Measurements from ENCODE around the gene DOCK4.

DOCK4 gene

GRCh38 chr7:112213735-112214134 lies 7.5 kb upstream of the DOCK4 start:
- H3K4me3 ChIP-seq (ENCODE audit: insufficient read depth, low read length, poor library complexity, severe bottlenecking), result no peak overlapping the region
- H4K20me1 ChIP-seq (ENCODE audit: low read depth, low read length), result peaks cover 9% of the 10 kb centered on the region; the same call in 1 of the 2 replicates
- H2AFZ ChIP-seq (ENCODE audit: low read depth, low read length, severe bottlenecking), result no peak overlapping the region
- H3K9me3 ChIP-seq (ENCODE audit: insufficient read depth, low read length), result no peaks in the 10 kb centered on the region
- no peak overlapping the region for H3K27ac ChIP-seq (ENCODE audit: low read depth, low read length)
- H3F3A ChIP-seq (ENCODE audit: insufficient read depth), result no peaks in the 10 kb centered on the region
- no peaks in the 10 kb centered on the region for H3K36me3 ChIP-seq (ENCODE audit: low read length)
- H3K9ac ChIP-seq (ENCODE audit: low read length), result no peak overlapping the region
- H3K79me2 ChIP-seq (ENCODE audit: insufficient read depth, low read length), result peaks cover 11% of the 10 kb centered on the region
- no peak for TF ChIP-seq EZH2phosphoT487 (conservative IDR thresholded peaks at IDR 0.05; ENCODE audit: low read length)
- TF ChIP-seq, protein P1, sequence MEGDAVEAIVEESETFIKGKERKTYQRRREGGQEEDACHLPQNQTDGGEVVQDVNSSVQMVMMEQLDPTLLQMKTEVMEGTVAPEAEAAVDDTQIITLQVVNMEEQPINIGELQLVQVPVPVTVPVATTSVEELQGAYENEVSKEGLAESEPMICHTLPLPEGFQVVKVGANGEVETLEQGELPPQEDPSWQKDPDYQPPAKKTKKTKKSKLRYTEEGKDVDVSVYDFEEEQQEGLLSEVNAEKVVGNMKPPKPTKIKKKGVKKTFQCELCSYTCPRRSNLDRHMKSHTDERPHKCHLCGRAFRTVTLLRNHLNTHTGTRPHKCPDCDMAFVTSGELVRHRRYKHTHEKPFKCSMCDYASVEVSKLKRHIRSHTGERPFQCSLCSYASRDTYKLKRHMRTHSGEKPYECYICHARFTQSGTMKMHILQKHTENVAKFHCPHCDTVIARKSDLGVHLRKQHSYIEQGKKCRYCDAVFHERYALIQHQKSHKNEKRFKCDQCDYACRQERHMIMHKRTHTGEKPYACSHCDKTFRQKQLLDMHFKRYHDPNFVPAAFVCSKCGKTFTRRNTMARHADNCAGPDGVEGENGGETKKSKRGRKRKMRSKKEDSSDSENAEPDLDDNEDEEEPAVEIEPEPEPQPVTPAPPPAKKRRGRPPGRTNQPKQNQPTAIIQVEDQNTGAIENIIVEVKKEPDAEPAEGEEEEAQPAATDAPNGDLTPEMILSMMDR (IDR thresholded peaks at IDR 0.05; ENCODE audit: insufficient read depth, low read length, poor library complexity, severe bottlenecking), result no peak
- H3K27me3 ChIP-seq (ENCODE audit: low read length), result no peaks in the 10 kb centered on the region
- H3K4me2 ChIP-seq (ENCODE audit: low read depth, low read length, poor library complexity, severe bottlenecking), result no peak overlapping the region
- no peaks in the 10 kb centered on the region for H3K9me2 ChIP-seq (replicated peaks; ENCODE audit: insufficient read depth, low read length)

DNA sequence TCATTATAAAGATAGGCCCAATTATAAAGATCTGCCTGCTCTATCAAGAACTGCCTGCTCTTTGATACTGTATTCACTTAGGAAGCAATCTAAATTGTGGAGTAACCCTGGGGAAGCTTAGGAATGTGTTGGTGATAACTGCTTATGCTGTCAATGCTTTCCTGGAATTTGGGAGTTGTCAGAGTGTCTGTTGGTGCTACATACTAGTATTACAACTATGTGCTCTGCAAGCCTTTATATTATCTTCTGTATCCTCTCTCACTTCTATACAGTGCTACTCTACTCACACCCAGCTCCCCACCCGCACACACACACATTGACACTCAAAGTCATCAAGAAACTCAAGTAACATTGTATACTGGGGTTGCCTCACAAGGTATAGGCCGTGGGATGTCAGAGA lies 6.4 kb upstream of the DOCK4 start:
- no peaks in the 10 kb centered on the region for H3K27me3 ChIP-seq (ENCODE audit: low read length)
- H3K9me3 ChIP-seq (ENCODE audit: insufficient read depth, low read length), result no peaks in the 10 kb centered on the region
- no peak overlapping the region for H3K4me3 ChIP-seq (ENCODE audit: insufficient read depth, low read length, poor library complexity, severe bottlenecking)
- peaks cover 9% of the 10 kb centered on the region; the same call in 1 of the 2 replicates for H4K20me1 ChIP-seq (ENCODE audit: low read depth, low read length)
- peaks cover 14% of the 10 kb centered on the region for H3K79me2 ChIP-seq (ENCODE audit: insufficient read depth, low read length)
- no peaks in the 10 kb centered on the region for H3K9me2 ChIP-seq (replicated peaks; ENCODE audit: insufficient read depth, low read length)
- H3F3A ChIP-seq (ENCODE audit: insufficient read depth), result no peaks in the 10 kb centered on the region
- TF ChIP-seq, protein P1 (IDR thresholded peaks at IDR 0.05; ENCODE audit: insufficient read depth, low read length, poor library complexity, severe bottlenecking), result no peak
- no peak for TF ChIP-seq EZH2phosphoT487 (conservative IDR thresholded peaks at IDR 0.05; ENCODE audit: low read length)
- H2AFZ ChIP-seq (ENCODE audit: low read depth, low read length, severe bottlenecking), result no peak overlapping the region
- H3K9ac ChIP-seq (ENCODE audit: low read length), result no peak overlapping the region
- H3K36me3 ChIP-seq (ENCODE audit: low read length), result no peaks in the 10 kb centered on the region
- no peak overlapping the region for H3K27ac ChIP-seq (ENCODE audit: low read depth, low read length)
- no peak overlapping the region for H3K4me2 ChIP-seq (ENCODE audit: low read depth, low read length, poor library complexity, severe bottlenecking)

DNA sequence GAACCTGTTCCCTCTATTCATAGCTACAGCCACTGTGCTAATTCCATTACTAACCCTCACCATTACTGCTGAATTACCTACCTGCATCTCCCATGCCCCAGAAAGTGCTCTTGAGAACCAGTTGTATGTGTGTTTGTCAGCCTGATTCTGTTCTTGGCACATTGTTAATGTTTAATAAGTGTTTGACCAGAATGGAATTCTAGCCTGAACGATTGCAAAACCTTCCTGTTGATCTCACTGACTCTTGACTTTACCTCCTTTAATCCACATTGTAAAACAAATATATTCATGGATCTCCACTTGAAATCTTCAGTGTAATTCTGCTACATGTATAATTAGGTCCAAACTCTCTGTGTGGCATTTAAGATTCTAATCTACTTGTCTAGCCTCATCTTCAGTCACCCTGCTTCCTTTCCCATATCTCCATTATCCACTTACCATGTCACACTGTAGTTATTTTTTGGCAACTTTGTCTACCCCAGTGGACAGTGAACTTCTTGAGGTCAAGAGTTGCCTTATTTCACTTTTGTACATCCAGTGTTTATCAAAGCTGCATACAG lies 5.2 kb upstream of the DOCK4 start:
- no peak overlapping the region for H3K9ac ChIP-seq (ENCODE audit: low read length)
- H2AFZ ChIP-seq (ENCODE audit: low read depth, low read length, severe bottlenecking), result no peak overlapping the region
- H3K27me3 ChIP-seq (ENCODE audit: low read length), result no peaks in the 10 kb centered on the region
- no peak overlapping the region for H3K27ac ChIP-seq (ENCODE audit: low read depth, low read length)
- H3K4me3 ChIP-seq (ENCODE audit: insufficient read depth, low read length, poor library complexity, severe bottlenecking), result no peak overlapping the region
- no peaks in the 10 kb centered on the region for H3K9me3 ChIP-seq (ENCODE audit: insufficient read depth, low read length)
- H3K9me2 ChIP-seq (replicated peaks; ENCODE audit: insufficient read depth, low read length), result no peaks in the 10 kb centered on the region
- no peak overlapping the region for H3K4me2 ChIP-seq (ENCODE audit: low read depth, low read length, poor library complexity, severe bottlenecking)
- peaks cover 9% of the 10 kb centered on the region; the same call in 1 of the 2 replicates for H4K20me1 ChIP-seq (ENCODE audit: low read depth, low read length)
- H3K36me3 ChIP-seq (ENCODE audit: low read length), result no peaks in the 10 kb centered on the region
- TF ChIP-seq EZH2phosphoT487 (conservative IDR thresholded peaks at IDR 0.05; ENCODE audit: low read length), result no peak
- TF ChIP-seq, protein P1 (IDR thresholded peaks at IDR 0.05; ENCODE audit: insufficient read depth, low read length, poor library complexity, severe bottlenecking), result no peak
- peaks cover 23% of the 10 kb centered on the region for H3K79me2 ChIP-seq (ENCODE audit: insufficient read depth, low read length)
- no peaks in the 10 kb centered on the region for H3F3A ChIP-seq (ENCODE audit: insufficient read depth)
